VCaP (cell line): ENCODE results near the gene PIK3CD.
"Not testable (repeated sequence)": the region's sequence is repeated elsewhere in the genome, so short reads cannot be mapped to it uniquely, and the experiment has no call there.

Experiments
- H3K27ac ChIP-seq: fragments of 450-650 bp; 2 replicates; pipeline ENCODE4 v1.5.1; 2017
- CTCF ChIP-seq: fragments of 450-650 bp; conservative IDR thresholded peaks from 2 replicates; pipeline ENCODE4 v1.5.1; 2017; ENCODE audit warnings: mild to moderate bottlenecking, moderate library complexity

Gene PIK3CD

GRCh38 chr1:9671377-9672140 is 20.0 kb downstream of the PIK3CD start:
- no peak for TF ChIP-seq CTCF
- H3K27ac ChIP-seq: no peak overlapping the region

GRCh38 chr1:9672444-9672843 is 20.9 kb downstream of the PIK3CD start:
- TF ChIP-seq CTCF: no peak
- no peak overlapping the region for H3K27ac ChIP-seq

GRCh38 chr1:9675393-9675792 is 23.9 kb downstream of the PIK3CD start:
- H3K27ac ChIP-seq: no peak overlapping the region
- TF ChIP-seq CTCF: no peak

GRCh38 chr1:9676128-9676527 is 24.6 kb downstream of the PIK3CD start:
- H3K27ac ChIP-seq: not testable (repeated sequence)

- H3K27ac ChIP-seq: no peak overlapping the region
- no peak for TF ChIP-seq CTCF
These were observed 25.4 kb downstream of the PIK3CD start for GRCh38 chr1:9676815-9677393.

- no peak for TF ChIP-seq CTCF
- no peak overlapping the region for H3K27ac ChIP-seq
These were observed 28.6 kb downstream of the PIK3CD start for GRCh38 chr1:9680091-9680490.

- no peak overlapping the region for H3K27ac ChIP-seq
- no peak for TF ChIP-seq CTCF
These were observed 29.3 kb downstream of the PIK3CD start for GRCh38 chr1:9680828-9681227.

GRCh38 chr1:9684801-9685200 is 33.3 kb downstream of the PIK3CD start:
- no peak overlapping the region for H3K27ac ChIP-seq
- TF ChIP-seq CTCF: no peak
